Naive thymus-derived CD4-positive, alpha-beta T cell (primary cell): Measurements from ENCODE around the gene SPON2. TPM values are rescaled to one million over a fixed set of nuclear protein-coding genes. Genes with fewer than 3 reads are reported as not detected.

Experiments used
- ATAC-seq: fragments of 150-1000 bp; cut with Tn5 transposase; 2 replicates; pipeline ENCODE4 v1.10.0; 2021; ENCODE audit warnings: mild to moderate bottlenecking, moderate library complexity
- CTCF ChIA-PET: fragments of 350-600 bp; sonication (Branson Sonifier 250); formaldehyde crosslinking; loops from one replicate; lab custom pipeline; 2021; ENCODE audit warnings: antibody characterized with exemption; lab: Charles Lee
- POLR2A ChIA-PET: fragments of 350-600 bp; sonication (Branson Sonifier 250); formaldehyde crosslinking; loops from one replicate; lab custom pipeline; 2021; ENCODE audit warnings: antibody characterized with exemption, inconsistent platforms; lab: Charles Lee
- DNase-seq, 9 donors: peaks; one replicate each; pipeline versions ENCODE4 v3.0.0 to v3.0.0-alpha.2; 2020 to 2022; ENCODE audit warnings: mixed read lengths in 1 of 9
- H3K27ac ChIP-seq: one replicate; pipeline ENCODE4 v1.7.0; 2013; ENCODE audit warnings: mild to moderate bottlenecking, low read depth, low read length, moderate library complexity
- H3K27me3 ChIP-seq, 2 donors: one replicate each; pipeline ENCODE4 v1.7.0; 2013; ENCODE audit warnings: low read length in 2 of 2, mild to moderate bottlenecking in 2 of 2, moderate library complexity in 2 of 2; ENCODE audit not compliant: control insufficient read depth in 2 of 2, insufficient read depth in 2 of 2
- H3K36me3 ChIP-seq, 3 experiments: 1 replicate in 2 of 3; 2 replicates in 1 of 3; pipeline ENCODE4 v1.7.0; 2013; ENCODE audit warnings: low read length in 3 of 3, mild to moderate bottlenecking in 3 of 3, moderate library complexity in 1 of 3; ENCODE audit not compliant: insufficient read depth in 3 of 3, control insufficient read depth in 2 of 3
- H3K4me1 ChIP-seq, 2 donors: one replicate each; pipeline ENCODE4 v1.7.0; 2013; ENCODE audit warnings: low read length in 2 of 2, mild to moderate bottlenecking in 2 of 2, moderate library complexity in 1 of 2; ENCODE audit not compliant: control insufficient read depth in 2 of 2, insufficient read depth in 2 of 2
- H3K4me3 ChIP-seq: 2 replicates; pipeline ENCODE4 v1.7.0; 2013; ENCODE audit warnings: mild to moderate bottlenecking, low read length
- H3K9me3 ChIP-seq, 3 experiments: 1 replicate in 2 of 3; 2 replicates in 1 of 3; pipeline ENCODE4 v1.7.0; 2013; ENCODE audit warnings: low read length in 3 of 3; ENCODE audit not compliant: control insufficient read depth in 2 of 3
- H3K27ac Mint-ChIP-seq, 9 donors: one replicate each; pipeline ENCODE4 v1.8.0; 2020 to 2022; ENCODE audit warnings: mixed read lengths in 9 of 9, mild to moderate bottlenecking in 8 of 9, moderate library complexity in 5 of 9, inconsistent platforms in 2 of 9
- H3K27me3 Mint-ChIP-seq, 5 donors: one replicate each; pipeline ENCODE4 v1.8.0; 2021 to 2022; ENCODE audit warnings: mixed read lengths in 5 of 5, mild to moderate bottlenecking in 1 of 5
- H3K36me3 Mint-ChIP-seq, 5 donors: one replicate each; pipeline ENCODE4 v1.8.0; 2020 to 2022; ENCODE audit warnings: mixed read lengths in 5 of 5, mild to moderate bottlenecking in 3 of 5, inconsistent platforms in 1 of 5
- H3K4me1 Mint-ChIP-seq, 7 donors: one replicate each; pipeline ENCODE4 v1.8.0; 2020 to 2022; ENCODE audit warnings: mixed read lengths in 7 of 7, mild to moderate bottlenecking in 3 of 7, inconsistent platforms in 1 of 7
- H3K4me3 Mint-ChIP-seq, 10 donors: one replicate each; pipeline ENCODE4 v1.8.0; 2020 to 2022; ENCODE audit warnings: mild to moderate bottlenecking in 10 of 10, mixed read lengths in 10 of 10, moderate library complexity in 6 of 10, inconsistent platforms in 2 of 10
- H3K9me3 Mint-ChIP-seq, 11 donors: one replicate each; pipeline ENCODE4 v1.8.0; 2020 to 2022; ENCODE audit warnings: mixed read lengths in 11 of 11, mild to moderate bottlenecking in 4 of 11, inconsistent platforms in 1 of 11, moderate library complexity in 1 of 11
- intact Hi-C, 2 donors: fragments of 100-400 bp; cut with micrococcal nuclease; formaldehyde crosslinking; loops; one replicate each; pipeline ENCODE4 v1.15.1; 2023
- polyA plus RNA-seq, 2 donors: library from polyadenylated mRNA; unstranded; fragments of 300-500 nt; fragmentation: Illumina TruSeq; gene quantifications; one replicate each; pipeline ENCODE4 v1.2.3, GENCODE V29; 2021
- total RNA-seq, 6 experiments: library from RNA in 5 of 6; stranded (reverse) in 5 of 6; gene quantifications; 1 replicate in 5 of 6; 2 replicates in 1 of 6; pipeline ENCODE4 v1.2.3 and lab custom pipeline; 2021 to 2026

Gene SPON2
- total and polyA plus RNA-seq, 7 experiments from 2014 or later, result 2.8 to 79.1 (median 6.5) TPM

GRCh38 chr4:1213336-1213995 lies 41.1 kb upstream of the SPON2 start:
- no peak for ATAC-seq
- peaks cover 0 to 65% (median 9%) of the 10 kb centered on the region in 3 experiments for H3K36me3 ChIP-seq

DNA sequence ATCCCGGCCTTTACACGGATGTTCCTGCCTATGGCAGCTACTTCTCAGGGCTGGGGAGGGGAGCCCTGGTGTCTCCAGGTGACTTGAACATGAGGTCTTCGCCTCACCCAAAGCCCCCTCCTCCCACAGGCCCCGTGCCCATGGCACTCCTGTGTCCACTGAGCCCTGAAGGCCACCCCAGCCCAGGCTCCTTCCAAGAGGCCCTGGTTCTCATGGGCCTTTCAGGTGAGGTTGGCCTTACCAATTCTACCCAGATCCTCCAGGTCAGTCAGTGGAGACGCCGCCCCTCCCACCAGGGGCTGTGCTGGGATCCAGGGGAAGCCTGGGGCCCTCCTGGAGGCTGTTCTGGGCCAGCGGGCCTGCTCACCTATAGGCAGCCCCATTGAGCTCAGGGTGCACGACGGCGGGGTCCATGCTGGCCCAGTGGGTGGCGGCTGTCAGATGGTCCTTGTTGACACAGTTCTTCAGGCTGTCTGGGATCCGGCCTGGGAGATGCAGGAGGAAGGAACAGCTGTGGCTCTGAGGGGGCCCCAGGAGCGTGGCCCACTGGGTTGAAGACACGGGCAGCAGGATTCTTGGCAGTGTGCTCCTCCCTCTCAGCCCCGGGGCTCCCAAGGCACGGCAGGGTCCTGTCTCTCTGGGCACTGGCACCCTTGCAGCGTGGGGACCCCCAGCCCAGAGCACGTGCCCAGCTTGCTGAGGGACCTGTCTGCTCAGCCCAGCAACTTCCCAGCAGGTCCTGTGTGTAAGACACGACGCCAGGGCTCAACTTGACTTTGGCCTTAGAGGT lies 40.4 kb upstream of the SPON2 start:
- POLR2A ChIA-PET, result interaction anchor here (3.0 kb wide), 1 partner anchor 36 kb away, joined by 11 read pairs; the partner anchor contains the start of gene CTBP1
- Mint-ChIP-seq H3K27ac (peak overlapping the region in 1 of 9 donors; percentile 43), H3K4me3 (no peak overlapping the region), H3K27me3 (no peaks in the 10 kb centered on the region), H3K36me3 (peaks cover 0 to 8% (median 2%) of the 10 kb centered on the region in 5 donors), H3K4me1 (peaks cover 10 to 25% (median 16%) of the 10 kb centered on the region in 7 donors), H3K9me3 (no peaks in the 10 kb centered on the region)
- DNase-seq, result no peak
- Histone ChIP-seq H3K27me3 (no peaks in the 10 kb centered on the region), H3K27ac (no peak overlapping the region), H3K4me3 (no peak overlapping the region), H3K4me1 (peaks cover 22 to 24% of the 10 kb centered on the region in 2 donors), H3K9me3 (no peaks in the 10 kb centered on the region), H3K36me3 (peaks cover 0 to 65% (median 9%) of the 10 kb centered on the region in 3 experiments)
- no peak for ATAC-seq
- intact Hi-C loops, result no loop called here
- CTCF ChIA-PET, result no interaction called here

More at GRCh38 chr4:1213336-1213995, 41.1 kb upstream of the SPON2 start:
- H3K4me3 ChIP-seq, result no peak overlapping the region
- no peaks in the 10 kb centered on the region for H3K27me3 ChIP-seq
- no peak for DNase-seq
- intact Hi-C loops, result no loop called here
- no peaks in the 10 kb centered on the region for H3K9me3 ChIP-seq
- peaks cover 24 to 25% of the 10 kb centered on the region in 2 donors for H3K4me1 ChIP-seq
- H3K4me3 Mint-ChIP-seq, result no peak overlapping the region
- no peak overlapping the region for H3K27ac Mint-ChIP-seq
- H3K27me3 Mint-ChIP-seq, result no peaks in the 10 kb centered on the region
- no peak overlapping the region for H3K27ac ChIP-seq
- CTCF ChIA-PET, result no interaction called here
- H3K9me3 Mint-ChIP-seq, result no peaks in the 10 kb centered on the region
- POLR2A ChIA-PET, result interaction anchor here (3.0 kb wide), 1 partner anchor 36 kb away, joined by 11 read pairs; the partner anchor contains the start of gene CTBP1
- H3K4me1 Mint-ChIP-seq, result peaks cover 12 to 33% (median 21%) of the 10 kb centered on the region in 7 donors
- peaks cover 0 to 13% (median 6%) of the 10 kb centered on the region in 5 donors for H3K36me3 Mint-ChIP-seq

DNA sequence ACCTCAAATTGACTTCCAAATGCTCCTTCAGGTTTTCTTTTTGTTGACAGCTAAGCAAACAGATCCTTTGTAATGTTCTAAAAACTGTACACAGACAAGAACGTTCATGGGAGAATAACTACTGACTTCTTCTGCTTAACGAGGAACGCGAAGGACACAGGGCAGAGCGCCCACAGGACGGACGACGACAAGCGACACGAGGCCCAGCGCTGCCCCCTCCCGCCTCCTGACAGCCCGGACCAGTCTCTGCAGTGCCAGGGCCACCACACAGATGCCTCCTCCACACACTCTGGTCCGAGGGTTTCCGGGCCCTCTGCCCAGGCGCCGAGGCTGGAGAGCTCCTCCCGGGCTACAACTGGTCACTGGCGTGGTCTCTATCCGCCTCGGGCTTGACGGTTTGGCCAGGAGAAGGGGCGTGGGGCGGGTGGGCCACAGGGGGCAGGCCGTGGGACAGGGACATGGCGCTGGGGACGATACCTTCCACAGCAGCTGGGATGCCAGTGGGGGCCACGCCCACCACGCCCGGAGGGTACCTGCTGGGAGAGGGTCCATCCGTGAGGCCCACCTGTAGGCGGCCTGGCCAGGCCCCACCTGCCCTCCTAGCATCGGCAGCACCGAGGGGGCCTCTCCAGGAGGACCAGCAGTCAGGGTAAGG lies 39.6 kb upstream of the SPON2 start:
- H3K27ac Mint-ChIP-seq, result peak overlapping the region in 3 of 9 donors; percentile 51 to 76 (median 68)
- H3K27me3 Mint-ChIP-seq, result no peaks in the 10 kb centered on the region
- ChIA-PET CTCF (no interaction called here), POLR2A (no interaction called here)
- Histone ChIP-seq H3K36me3 (peaks cover 0 to 65% (median 9%) of the 10 kb centered on the region in 3 experiments), H3K9me3 (no peaks in the 10 kb centered on the region), H3K27me3 (no peaks in the 10 kb centered on the region), H3K4me1 (peaks cover 15 to 16% of the 10 kb centered on the region in 2 donors), H3K4me3 (no peak overlapping the region), H3K27ac (no peak overlapping the region)
- H3K4me3 Mint-ChIP-seq, result no peak overlapping the region
- intact Hi-C loops, result no loop called here
- peaks cover 0 to 7% (median 0%) of the 10 kb centered on the region in 5 donors for H3K36me3 Mint-ChIP-seq
- ATAC-seq (no peak), DNase-seq (no peak)
- H3K4me1 Mint-ChIP-seq, result peaks cover 5 to 18% (median 9%) of the 10 kb centered on the region in 7 donors
- H3K9me3 Mint-ChIP-seq, result no peaks in the 10 kb centered on the region

DNA sequence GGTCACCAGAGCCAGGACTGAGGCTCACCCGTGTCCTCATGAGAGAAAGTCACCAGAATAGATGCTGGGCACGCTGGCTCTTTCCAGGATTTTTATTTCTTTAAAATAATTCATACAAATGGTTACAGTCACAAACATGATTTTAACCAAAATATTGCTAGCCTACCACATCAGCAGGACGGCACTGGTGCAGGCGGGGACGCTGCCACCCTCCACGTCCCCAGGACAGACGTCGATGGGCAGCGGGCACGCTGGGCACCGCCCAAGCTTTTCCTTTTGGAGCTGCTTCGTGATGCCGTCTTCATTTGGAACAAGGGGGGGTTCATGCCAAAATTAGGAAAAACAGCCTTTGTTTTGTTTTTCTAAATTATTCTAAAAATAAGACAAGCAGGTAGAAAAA lies 39.0 kb upstream of the SPON2 start:
- H3K27ac Mint-ChIP-seq, result peak overlapping the region in 1 of 9 donors; percentile 58
- H3K27me3 Mint-ChIP-seq, result no peaks in the 10 kb centered on the region
- Histone ChIP-seq H3K4me1 (peaks cover 8 to 11% of the 10 kb centered on the region in 2 donors), H3K9me3 (no peaks in the 10 kb centered on the region), H3K27me3 (no peaks in the 10 kb centered on the region), H3K4me3 (no peak overlapping the region), H3K27ac (no peak overlapping the region), H3K36me3 (peaks cover 0 to 65% (median 9%) of the 10 kb centered on the region in 3 experiments)
- H3K4me1 Mint-ChIP-seq, result peaks cover under 1 to 12% (median 3%) of the 10 kb centered on the region in 7 donors
- ATAC-seq, result no peak
- peaks cover 0 to 4% (median 0%) of the 10 kb centered on the region in 5 donors for H3K36me3 Mint-ChIP-seq
- H3K4me3 Mint-ChIP-seq, result no peak overlapping the region
- no peaks in the 10 kb centered on the region for H3K9me3 Mint-ChIP-seq
- no peak for DNase-seq
- ChIA-PET CTCF (no interaction called here), POLR2A (no interaction called here)
- intact Hi-C loops, result no loop called here

DNA sequence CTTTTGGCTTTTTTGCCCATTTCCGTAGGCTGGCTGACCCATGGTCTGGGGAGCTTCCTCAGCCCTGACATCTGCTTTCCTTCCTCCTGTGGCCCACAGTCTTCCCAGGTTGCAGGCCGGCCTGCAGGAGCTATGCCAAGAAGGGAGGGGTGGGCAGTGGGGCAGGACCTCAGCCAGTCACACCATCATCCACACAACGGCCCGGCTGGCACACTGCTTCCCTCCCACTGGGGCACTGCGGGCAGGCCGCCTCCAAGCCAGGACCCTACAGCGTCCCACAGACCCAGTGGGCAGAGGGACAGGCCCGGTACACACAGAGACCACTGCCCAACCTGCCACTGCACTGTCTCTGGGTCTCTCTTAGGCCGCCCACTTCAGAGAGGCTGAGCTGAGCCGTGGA lies 38.6 kb upstream of the SPON2 start:
- H3K4me3 Mint-ChIP-seq, result no peak overlapping the region
- Histone ChIP-seq H3K9me3 (no peaks in the 10 kb centered on the region), H3K36me3 (peaks cover 0 to 62% (median 9%) of the 10 kb centered on the region in 3 experiments), H3K4me1 (peaks cover 5 to 7% of the 10 kb centered on the region in 2 donors), H3K27ac (no peak overlapping the region), H3K4me3 (no peak overlapping the region), H3K27me3 (no peaks in the 10 kb centered on the region)
- intact Hi-C loops, result no loop called here
- H3K27ac Mint-ChIP-seq, result no peak overlapping the region
- no peaks in the 10 kb centered on the region for H3K9me3 Mint-ChIP-seq
- DNase-seq, result no peak
- ATAC-seq, result no peak
- H3K4me1 Mint-ChIP-seq, result peaks cover 0 to 8% (median 2%) of the 10 kb centered on the region in 7 donors
- ChIA-PET POLR2A (no interaction called here), CTCF (no interaction called here)
- no peaks in the 10 kb centered on the region for H3K27me3 Mint-ChIP-seq
- H3K36me3 Mint-ChIP-seq, result peaks cover 0 to 4% (median 0%) of the 10 kb centered on the region in 5 donors

- H3K9me3 Mint-ChIP-seq, result no peaks in the 10 kb centered on the region
- Histone ChIP-seq H3K4me3 (no peak overlapping the region), H3K9me3 (no peaks in the 10 kb centered on the region), H3K4me1 (peaks cover under 1 to 7% of the 10 kb centered on the region in 2 donors), H3K36me3 (peaks cover 0 to 56% (median 7%) of the 10 kb centered on the region in 3 experiments), H3K27me3 (no peaks in the 10 kb centered on the region), H3K27ac (no peak overlapping the region)
- POLR2A ChIA-PET, result no interaction called here
- CTCF ChIA-PET, result no interaction called here
- peaks cover 0 to 4% (median 0%) of the 10 kb centered on the region in 5 donors for H3K36me3 Mint-ChIP-seq
- ATAC-seq (no peak), DNase-seq (no peak)
- H3K4me3 Mint-ChIP-seq, result no peak overlapping the region
- H3K27me3 Mint-ChIP-seq, result no peaks in the 10 kb centered on the region
- peaks cover 0 to 6% (median 2%) of the 10 kb centered on the region in 7 donors for H3K4me1 Mint-ChIP-seq
- no peak overlapping the region for H3K27ac Mint-ChIP-seq
- intact Hi-C loops, result no loop called here
These were observed 38.0 kb upstream of the SPON2 start for GRCh38 chr4:1210241-1210841.
